GM12874 (cell line): ENCODE measurements around the gene TRAM2.

ENCODE experiments used
- TF ChIP-seq, protein P1 (sequence below): IDR thresholded peaks from 2 replicates; pipeline ENCODE4 v1.5.1; 2011; ENCODE audit warnings: low read depth, mild to moderate bottlenecking, control low read depth, low read length, moderate library complexity; ENCODE audit not compliant: insufficient read depth

The TRAM2 gene

GRCh38 chr6:52523378-52524142 is 53.3 kb downstream of the TRAM2 start:
- TF ChIP-seq, protein P1, sequence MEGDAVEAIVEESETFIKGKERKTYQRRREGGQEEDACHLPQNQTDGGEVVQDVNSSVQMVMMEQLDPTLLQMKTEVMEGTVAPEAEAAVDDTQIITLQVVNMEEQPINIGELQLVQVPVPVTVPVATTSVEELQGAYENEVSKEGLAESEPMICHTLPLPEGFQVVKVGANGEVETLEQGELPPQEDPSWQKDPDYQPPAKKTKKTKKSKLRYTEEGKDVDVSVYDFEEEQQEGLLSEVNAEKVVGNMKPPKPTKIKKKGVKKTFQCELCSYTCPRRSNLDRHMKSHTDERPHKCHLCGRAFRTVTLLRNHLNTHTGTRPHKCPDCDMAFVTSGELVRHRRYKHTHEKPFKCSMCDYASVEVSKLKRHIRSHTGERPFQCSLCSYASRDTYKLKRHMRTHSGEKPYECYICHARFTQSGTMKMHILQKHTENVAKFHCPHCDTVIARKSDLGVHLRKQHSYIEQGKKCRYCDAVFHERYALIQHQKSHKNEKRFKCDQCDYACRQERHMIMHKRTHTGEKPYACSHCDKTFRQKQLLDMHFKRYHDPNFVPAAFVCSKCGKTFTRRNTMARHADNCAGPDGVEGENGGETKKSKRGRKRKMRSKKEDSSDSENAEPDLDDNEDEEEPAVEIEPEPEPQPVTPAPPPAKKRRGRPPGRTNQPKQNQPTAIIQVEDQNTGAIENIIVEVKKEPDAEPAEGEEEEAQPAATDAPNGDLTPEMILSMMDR: no peak

- TF ChIP-seq, protein P1: no peak
Measured at GRCh38 chr6:52522655-52523054, 54.2 kb downstream of the TRAM2 start.

GRCh38 chr6:52522151-52522626 is 54.7 kb downstream of the TRAM2 start:
- TF ChIP-seq, protein P1: no peak

GRCh38 chr6:52519618-52520017 is 57.2 kb downstream of the TRAM2 start:
- TF ChIP-seq, protein P1: no peak

DNA sequence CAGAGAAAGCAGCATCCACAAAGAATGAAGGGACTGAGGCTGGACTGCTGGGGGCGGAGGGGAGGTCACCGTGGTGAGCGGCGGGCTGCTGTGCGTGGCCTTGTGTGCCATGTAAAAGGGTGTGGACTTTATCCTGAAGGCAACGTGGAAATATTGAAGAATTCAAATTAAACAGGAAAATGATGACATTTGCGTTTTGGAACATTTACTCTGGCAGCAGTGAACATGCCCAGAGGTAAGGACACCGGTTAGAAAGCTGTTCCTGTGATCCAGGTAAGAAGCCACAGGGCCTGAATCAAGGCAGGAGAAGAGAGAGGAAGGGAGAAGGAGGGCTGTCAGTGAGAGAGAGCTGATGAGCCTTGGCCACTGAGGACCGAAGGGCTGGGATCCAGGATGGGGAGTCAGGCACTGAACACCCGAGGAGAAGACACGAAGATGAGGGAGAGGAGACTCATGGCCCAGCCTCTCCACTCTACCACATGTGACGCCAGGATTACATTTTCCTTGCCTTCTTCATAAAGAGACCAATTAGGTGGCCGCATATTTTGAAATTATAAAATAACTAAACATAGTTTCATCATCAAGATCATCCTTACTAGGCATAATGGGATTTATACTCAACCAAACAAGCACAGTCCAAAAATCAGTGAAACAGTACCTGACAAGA is 58.4 kb downstream of the TRAM2 start:
- TF ChIP-seq, protein P1: no peak

- TF ChIP-seq, protein P1: no peak
Measured at GRCh38 chr6:52517502-52518278, 59.2 kb downstream of the TRAM2 start.

- TF ChIP-seq, protein P1: no peak
Measured at GRCh38 chr6:52516943-52517342, 59.9 kb downstream of the TRAM2 start.
